Activated T-cell treated with anti-CD3 and anti-CD28 coated beads, Interleukin-2, amount 50 U/mL, for 4 hours (primary cell): ENCODE measurements around the gene PPP3CB. TPM values are rescaled to one million over a fixed set of nuclear protein-coding genes. Genes with fewer than 3 reads are reported as not detected.

Experiments
- ATAC-seq, 2 donors: fragments of 200-7000 bp; cut with Tn5 transposase; one replicate each; pipeline ENCODE4 v1.10.0; 2021
- DNase-seq: peaks from one replicate; pipeline ENCODE4 v3.0.0-alpha.2; 2020
- H3K27me3 Mint-ChIP-seq: one replicate; pipeline ENCODE4 v1.8.0; 2021; ENCODE audit warnings: low read depth, mixed read lengths
- H3K36me3 Mint-ChIP-seq: one replicate; pipeline ENCODE4 v1.8.0; 2022; ENCODE audit warnings: mixed read lengths; ENCODE audit not compliant: insufficient read depth
- H3K4me1 Mint-ChIP-seq: one replicate; pipeline ENCODE4 v1.8.0; 2021; ENCODE audit warnings: low read depth, mixed read lengths
- H3K4me3 Mint-ChIP-seq: one replicate; pipeline ENCODE4 v1.8.0; 2021; ENCODE audit warnings: mild to moderate bottlenecking, moderate library complexity, mixed read lengths
- H3K9me3 Mint-ChIP-seq: one replicate; pipeline ENCODE4 v1.8.0; 2021; ENCODE audit warnings: mixed read lengths
- total RNA-seq, 3 donors: library from RNA; stranded (reverse); gene quantifications; one replicate each; pipeline ENCODE4 v1.2.1, GENCODE V29; 2021

PPP3CB gene
- 10 to 100 TPM; 35.0 to 38.0 (median 37.6) TPM for total RNA-seq

GRCh38 chr10:73495884-73496674 lies at the start of gene PPP3CB:
Gene PPP3CB, minus strand, starts transcription at chr10:73496024. Its CDS starts 135 bp downstream, at chr10:73495889.
- H3K4me1 Mint-ChIP-seq, result peaks cover 57% of the 10 kb centered on the region
- no peaks in the 10 kb centered on the region for H3K9me3 Mint-ChIP-seq
- peak within 1 kb of the TSS; percentile 93 for H3K4me3 Mint-ChIP-seq
- ATAC-seq (peak; percentile 83 to 86), DNase-seq (peak; percentile 89)
- H3K36me3 Mint-ChIP-seq, result peaks cover 5% of the 10 kb centered on the region
- H3K27me3 Mint-ChIP-seq, result no peaks in the 10 kb centered on the region

- H3K9me3 Mint-ChIP-seq, result no peaks in the 10 kb centered on the region
- H3K27me3 Mint-ChIP-seq, result no peaks in the 10 kb centered on the region
- H3K4me1 Mint-ChIP-seq, result no peaks in the 10 kb centered on the region
- H3K4me3 Mint-ChIP-seq, result no peak overlapping the region
- peaks cover 5% of the 10 kb centered on the region for H3K36me3 Mint-ChIP-seq
- no peak for DNase-seq
- no peak for ATAC-seq
Measured at GRCh38 chr10:73545357-73545756, 49.5 kb upstream of the PPP3CB start.

DNA sequence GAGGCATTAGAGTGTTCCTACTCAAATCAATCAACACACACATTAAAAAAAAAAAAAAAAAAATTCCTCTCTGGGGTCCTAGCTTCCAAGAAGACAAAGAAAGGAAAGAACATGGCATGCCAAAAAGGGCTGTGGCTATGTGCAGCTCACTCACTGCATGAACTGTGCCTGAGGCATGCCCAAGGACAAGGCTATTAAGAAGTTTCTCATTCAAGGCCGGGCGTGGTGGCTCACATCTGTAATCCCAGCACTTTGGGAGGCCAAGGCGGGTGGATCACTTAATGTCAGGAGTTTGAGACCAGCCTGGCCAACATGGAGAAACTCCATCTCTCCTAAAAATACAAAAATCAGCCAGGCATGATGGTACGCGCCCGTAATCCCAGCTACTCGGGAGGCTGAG lies 41.9 kb upstream of the PPP3CB start:
- Mint-ChIP-seq H3K27me3 (no peaks in the 10 kb centered on the region), H3K9me3 (no peaks in the 10 kb centered on the region), H3K4me3 (no peak overlapping the region), H3K4me1 (peaks cover 13% of the 10 kb centered on the region), H3K36me3 (peaks cover 12% of the 10 kb centered on the region)
- DNase-seq (no peak), ATAC-seq (no peak)

DNA sequence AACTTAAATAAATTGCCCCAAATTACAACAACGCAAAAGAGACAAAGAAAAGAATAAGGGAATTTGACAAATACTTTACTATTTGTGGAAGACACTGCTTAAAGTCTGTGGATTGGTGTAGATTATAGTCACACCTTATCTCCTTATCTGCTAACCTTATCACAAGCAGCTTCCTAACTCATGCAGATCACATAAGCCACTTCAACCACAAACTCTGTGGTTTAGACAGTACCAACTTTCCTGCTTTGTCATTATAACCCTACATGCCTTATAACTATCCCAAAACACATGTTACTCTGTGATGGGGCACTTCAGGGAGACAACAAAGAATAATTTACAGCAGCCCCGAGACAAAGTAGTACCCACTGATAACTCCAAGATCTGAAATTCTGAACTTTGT lies 41.5 kb upstream of the PPP3CB start:
- Mint-ChIP-seq H3K9me3 (no peaks in the 10 kb centered on the region), H3K36me3 (peaks cover 12% of the 10 kb centered on the region), H3K4me3 (no peak overlapping the region), H3K27me3 (no peaks in the 10 kb centered on the region), H3K4me1 (peaks cover 13% of the 10 kb centered on the region)
- ATAC-seq (peak; percentile 35 to 69), DNase-seq (no peak)

- Mint-ChIP-seq H3K4me1 (peaks cover 13% of the 10 kb centered on the region), H3K36me3 (peaks cover 7% of the 10 kb centered on the region), H3K9me3 (no peaks in the 10 kb centered on the region), H3K4me3 (no peak overlapping the region), H3K27me3 (no peaks in the 10 kb centered on the region)
- no peak for ATAC-seq
- DNase-seq, result no peak
Measured at GRCh38 chr10:73534857-73535256, 39.0 kb upstream of the PPP3CB start.

DNA sequence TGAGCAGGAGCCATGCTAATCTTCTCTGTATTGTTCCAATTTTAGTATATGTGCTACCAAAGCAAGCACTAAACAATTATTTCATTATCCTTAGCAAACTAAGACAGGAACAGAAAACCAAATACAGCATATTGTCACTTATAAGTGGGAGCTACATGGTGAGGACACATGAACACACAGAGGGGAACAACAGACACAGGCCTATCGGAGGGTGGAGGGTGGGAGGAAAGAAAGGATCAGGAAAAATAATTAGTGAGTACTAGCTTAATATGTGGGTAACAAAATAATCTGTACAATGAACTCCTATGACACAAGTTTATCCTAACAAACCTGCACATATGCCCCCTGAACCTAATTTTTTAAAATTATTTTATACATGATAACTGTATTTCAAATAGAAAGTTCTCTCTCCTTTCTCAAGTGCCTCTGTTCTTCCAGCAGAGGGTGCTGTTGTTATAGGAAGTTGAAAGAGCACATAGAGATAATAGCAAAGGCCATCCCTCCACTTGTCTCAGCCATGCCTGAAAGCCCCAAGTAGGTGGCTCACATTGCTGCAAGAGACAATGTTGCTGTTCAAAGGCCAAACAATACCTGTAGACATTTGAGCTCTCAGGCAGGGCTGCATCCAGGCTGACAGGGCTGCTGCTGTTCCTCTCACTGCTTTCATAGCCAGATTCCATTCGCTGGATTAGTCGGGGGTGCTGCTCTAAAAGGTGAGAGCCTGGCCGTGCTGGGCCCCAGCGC lies 33.4 kb upstream of the PPP3CB start:
- Mint-ChIP-seq H3K4me3 (no peak overlapping the region), H3K36me3 (peaks cover 6% of the 10 kb centered on the region), H3K4me1 (no peaks in the 10 kb centered on the region), H3K9me3 (no peaks in the 10 kb centered on the region), H3K27me3 (no peaks in the 10 kb centered on the region)
- ATAC-seq (peak; percentile 77 to 78), DNase-seq (peak; percentile 30)

DNA sequence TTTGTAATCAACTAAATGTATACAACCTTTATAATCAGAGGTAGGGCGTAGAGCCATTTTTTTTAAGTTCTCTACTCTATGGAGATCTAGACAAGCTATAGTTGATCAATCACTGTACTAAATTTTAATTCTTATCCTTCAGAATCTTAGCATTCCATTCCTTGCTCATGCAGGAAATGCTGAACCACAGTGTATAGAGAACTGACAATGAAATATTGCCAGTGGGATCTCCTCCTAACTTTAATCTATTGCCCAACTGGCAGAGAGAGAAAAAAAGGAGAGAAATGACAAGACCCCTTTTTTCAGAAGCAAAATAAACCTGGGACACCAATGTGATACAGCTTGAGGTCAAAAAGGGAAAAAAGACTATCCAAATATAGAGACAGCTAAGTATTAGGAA lies 26.4 kb upstream of the PPP3CB start:
- Mint-ChIP-seq H3K4me3 (no peak overlapping the region), H3K27me3 (no peaks in the 10 kb centered on the region), H3K36me3 (peaks cover 10% of the 10 kb centered on the region), H3K9me3 (no peaks in the 10 kb centered on the region), H3K4me1 (no peaks in the 10 kb centered on the region)
- DNase-seq, result no peak
- no peak for ATAC-seq

- ATAC-seq, result no peak
- no peaks in the 10 kb centered on the region for H3K4me1 Mint-ChIP-seq
- no peak overlapping the region for H3K4me3 Mint-ChIP-seq
- no peaks in the 10 kb centered on the region for H3K9me3 Mint-ChIP-seq
- H3K27me3 Mint-ChIP-seq, result no peaks in the 10 kb centered on the region
- H3K36me3 Mint-ChIP-seq, result peaks cover 5% of the 10 kb centered on the region
- no peak for DNase-seq
Measured at GRCh38 chr10:73519336-73519735, 23.5 kb upstream of the PPP3CB start.

GRCh38 chr10:73517166-73517888 lies 21.5 kb upstream of the PPP3CB start:
- no peaks in the 10 kb centered on the region for H3K4me1 Mint-ChIP-seq
- H3K36me3 Mint-ChIP-seq, result peaks cover 2% of the 10 kb centered on the region
- H3K9me3 Mint-ChIP-seq, result no peaks in the 10 kb centered on the region
- no peak overlapping the region for H3K4me3 Mint-ChIP-seq
- H3K27me3 Mint-ChIP-seq, result no peaks in the 10 kb centered on the region
- DNase-seq (no peak), ATAC-seq (no peak)

GRCh38 chr10:73512207-73512743 lies 16.5 kb upstream of the PPP3CB start:
- no peak overlapping the region for H3K4me3 Mint-ChIP-seq
- ATAC-seq, result no peak

DNA sequence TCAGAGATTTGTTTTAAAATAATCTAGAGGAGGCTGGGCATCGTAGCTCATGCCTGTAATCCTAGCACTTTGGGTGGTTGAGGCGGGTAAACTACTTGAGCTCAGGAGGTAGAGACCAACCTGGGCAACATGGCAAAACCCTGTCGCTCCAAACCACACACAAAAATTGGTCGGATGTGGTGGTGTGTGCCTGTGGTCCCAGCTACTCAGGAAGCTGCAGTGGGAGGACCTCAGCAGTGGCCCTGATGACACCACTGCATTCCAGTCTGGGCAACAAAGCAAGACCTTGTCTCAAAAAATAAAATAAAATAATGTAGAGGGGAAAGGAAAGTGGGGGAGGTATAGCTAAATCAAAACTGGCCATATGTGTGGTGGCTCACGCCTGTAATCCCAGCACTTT lies 13.9 kb upstream of the PPP3CB start:
- Mint-ChIP-seq H3K36me3 (peaks cover 12% of the 10 kb centered on the region), H3K4me3 (no peak overlapping the region), H3K4me1 (no peaks in the 10 kb centered on the region), H3K9me3 (no peaks in the 10 kb centered on the region), H3K27me3 (no peaks in the 10 kb centered on the region)
- DNase-seq (no peak), ATAC-seq (no peak)

More at GRCh38 chr10:73512207-73512743, 16.5 kb upstream of the PPP3CB start:
- H3K36me3 Mint-ChIP-seq, result no peaks in the 10 kb centered on the region
- H3K9me3 Mint-ChIP-seq, result no peaks in the 10 kb centered on the region
- DNase-seq, result no peak
- no peaks in the 10 kb centered on the region for H3K4me1 Mint-ChIP-seq
- H3K27me3 Mint-ChIP-seq, result no peaks in the 10 kb centered on the region

DNA sequence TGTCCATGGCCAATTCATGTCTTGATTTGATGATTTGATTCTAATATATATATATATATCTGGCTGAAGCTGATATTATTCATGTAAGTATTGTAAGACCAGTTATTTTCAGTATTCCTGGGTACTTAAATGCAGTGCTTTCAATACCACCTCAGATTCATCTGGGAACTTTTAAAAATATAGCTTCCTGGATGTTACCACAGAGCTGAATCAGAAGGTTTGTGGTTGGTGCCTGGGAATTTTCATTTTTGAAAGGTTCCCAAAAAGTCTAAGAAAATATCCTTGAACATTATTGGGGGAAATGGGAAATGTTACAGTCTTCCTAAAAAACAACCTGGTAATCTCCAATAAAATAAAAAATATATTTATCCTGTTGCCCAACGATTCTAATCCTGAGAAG lies 10.7 kb upstream of the PPP3CB start:
- ATAC-seq (no peak), DNase-seq (no peak)
- Mint-ChIP-seq H3K27me3 (no peaks in the 10 kb centered on the region), H3K9me3 (no peaks in the 10 kb centered on the region), H3K4me1 (peaks cover 13% of the 10 kb centered on the region), H3K4me3 (no peak overlapping the region), H3K36me3 (peaks cover 29% of the 10 kb centered on the region)

DNA sequence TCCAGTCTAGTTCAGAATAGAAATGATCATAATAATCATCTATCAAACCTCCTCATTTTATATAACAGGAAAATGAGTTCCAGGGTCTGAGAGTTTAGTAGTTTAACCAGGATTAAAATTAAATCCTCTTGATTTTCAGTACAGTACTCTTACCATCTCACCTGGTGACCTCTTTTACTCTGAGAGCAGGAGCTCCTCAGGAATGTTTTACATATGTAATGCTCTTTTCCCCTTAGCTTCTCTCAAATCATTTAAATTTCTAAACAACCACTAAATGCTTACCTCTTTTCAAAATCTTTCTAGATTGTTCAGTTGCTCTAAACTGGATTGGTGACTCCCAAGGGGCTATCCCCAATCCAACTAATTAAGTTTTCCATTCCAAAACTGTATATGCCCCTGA lies 10.2 kb upstream of the PPP3CB start:
- H3K4me3 Mint-ChIP-seq, result no peak overlapping the region
- no peaks in the 10 kb centered on the region for H3K27me3 Mint-ChIP-seq
- H3K4me1 Mint-ChIP-seq, result peaks cover 17% of the 10 kb centered on the region
- no peaks in the 10 kb centered on the region for H3K9me3 Mint-ChIP-seq
- peaks cover 32% of the 10 kb centered on the region for H3K36me3 Mint-ChIP-seq
- ATAC-seq (no peak), DNase-seq (no peak)

GRCh38 chr10:73503037-73503436 lies 7.2 kb upstream of the PPP3CB start:
- DNase-seq (no peak), ATAC-seq (no peak)
- Mint-ChIP-seq H3K36me3 (peaks cover 32% of the 10 kb centered on the region), H3K9me3 (no peaks in the 10 kb centered on the region), H3K27me3 (no peaks in the 10 kb centered on the region), H3K4me3 (no peak overlapping the region), H3K4me1 (peaks cover 27% of the 10 kb centered on the region)
